ENCODE measurements around the gene ZNF462. TPM values are rescaled to one million over a fixed set of nuclear protein-coding genes. Genes with fewer than 3 reads are reported as not detected.

The ZNF462 gene
- polyA plus RNA-seq, 3 donors = not detected

GRCh38 chr9:106886111-106887046, 23.4 kb downstream of the ZNF462 start:
- H3K4me3 Mint-ChIP-seq = no peak overlapping the region
- H4K20me1 ChIP-seq (ENCODE audit: insufficient read depth, low read length) = no peaks in the 10 kb centered on the region
- no peaks in the 10 kb centered on the region for H3K4me1 ChIP-seq (ENCODE audit: control insufficient read depth in 1 of 2, insufficient read depth in 2 of 2, low read length in 2 of 2)
- H3K36me3 ChIP-seq (replicated peaks in 1 of 2; ENCODE audit: control insufficient read depth in 1 of 2, insufficient read depth in 2 of 2, low read length in 2 of 2) = no peaks in the 10 kb centered on the region
- peaks cover 0 to 5% (median 2%) of the 10 kb centered on the region in 7 donors for H3K9me3 Mint-ChIP-seq
- no peaks in the 10 kb centered on the region for H3K27me3 ChIP-seq (ENCODE audit: control insufficient read depth in 2 of 2, insufficient read depth in 2 of 2, low read length in 2 of 2)
- peaks cover 0 to 3% (median 0%) of the 10 kb centered on the region in 3 donors for H3K27me3 Mint-ChIP-seq (ENCODE audit: low read depth in 3 of 3)
- intact Hi-C loops (cut with micrococcal nuclease) = no loop called here
- no peak overlapping the region for H3K9ac ChIP-seq (ENCODE audit: insufficient read depth, low read length, poor library complexity, severe bottlenecking)
- H3K36me3 Mint-ChIP-seq = no peaks in the 10 kb centered on the region
- no peaks in the 10 kb centered on the region for H3K9me3 ChIP-seq (replicated peaks in 1 of 2; ENCODE audit: control insufficient read depth in 1 of 2, insufficient read depth in 1 of 2, low read length in 2 of 2)
- H3K4me3 ChIP-seq (replicated peaks in 1 of 3; ENCODE audit: low read depth in 2 of 3, low read length in 3 of 3) = no peak overlapping the region
- no peak overlapping the region for H3K4me2 ChIP-seq (replicated peaks; ENCODE audit: extremely low read depth, low read length, poor library complexity, severe bottlenecking)
- H3K27ac Mint-ChIP-seq = no peak overlapping the region
- no peak for TF ChIP-seq CTCF (IDR thresholded peaks at IDR 0.05)
- H3K79me2 ChIP-seq (ENCODE audit: insufficient read depth, low read length) = no peaks in the 10 kb centered on the region
- H3K27ac ChIP-seq (ENCODE audit: low read depth in 1 of 2, low read length in 2 of 2) = no peak overlapping the region
- H2AFZ ChIP-seq (ENCODE audit: insufficient read depth, low read depth, low read length, poor library complexity, severe bottlenecking) = no peak overlapping the region
- H3K4me1 Mint-ChIP-seq = no peaks in the 10 kb centered on the region
- DNase-seq = no peak
- 100% methylated on average over 1 of the region's 6 CpGs for WGBS (ENCODE audit: insufficient coverage)

- intact Hi-C loops (cut with micrococcal nuclease) = no loop called here
- Histone ChIP-seq H3K4me1 (ENCODE audit: control insufficient read depth in 1 of 2, insufficient read depth in 2 of 2, low read length in 2 of 2) (no peaks in the 10 kb centered on the region), H3K27ac (ENCODE audit: low read depth in 1 of 2, low read length in 2 of 2) (no peak overlapping the region), H3K79me2 (ENCODE audit: insufficient read depth, low read length) (no peaks in the 10 kb centered on the region), H2AFZ (ENCODE audit: insufficient read depth, low read depth, low read length, poor library complexity, severe bottlenecking) (no peak overlapping the region), H3K27me3 (ENCODE audit: control insufficient read depth in 2 of 2, insufficient read depth in 2 of 2, low read length in 2 of 2) (no peaks in the 10 kb centered on the region), H3K9me3 (replicated peaks in 1 of 2; ENCODE audit: control insufficient read depth in 1 of 2, insufficient read depth in 1 of 2, low read length in 2 of 2) (no peaks in the 10 kb centered on the region), H3K4me3 (replicated peaks in 1 of 3; ENCODE audit: low read depth in 2 of 3, low read length in 3 of 3) (no peak overlapping the region), H3K9ac (ENCODE audit: insufficient read depth, low read length, poor library complexity, severe bottlenecking) (no peak overlapping the region), H4K20me1 (ENCODE audit: insufficient read depth, low read length) (no peaks in the 10 kb centered on the region), H3K4me2 (replicated peaks; ENCODE audit: extremely low read depth, low read length, poor library complexity, severe bottlenecking) (no peak overlapping the region), H3K36me3 (replicated peaks in 1 of 2; ENCODE audit: control insufficient read depth in 1 of 2, insufficient read depth in 2 of 2, low read length in 2 of 2) (no peaks in the 10 kb centered on the region)
- no peaks in the 10 kb centered on the region for H3K36me3 Mint-ChIP-seq
- H3K27ac Mint-ChIP-seq = no peak overlapping the region
- no peak overlapping the region for H3K4me3 Mint-ChIP-seq
- no peak for DNase-seq
- H3K4me1 Mint-ChIP-seq = no peaks in the 10 kb centered on the region
- peaks cover 0 to 8% (median 2%) of the 10 kb centered on the region in 7 donors for H3K9me3 Mint-ChIP-seq
- TF ChIP-seq CTCF (IDR thresholded peaks at IDR 0.05) = no peak
- H3K27me3 Mint-ChIP-seq (ENCODE audit: low read depth in 3 of 3) = peaks cover 0 to 6% (median 0%) of the 10 kb centered on the region in 3 donors
- WGBS (ENCODE audit: insufficient coverage) = 100% methylated on average over 1 of the region's 2 CpGs
Observed at GRCh38 chr9:106887066-106887465, 24.1 kb downstream of the ZNF462 start.
